Activated CD4-positive, alpha-beta T cell treated with anti-CD3 and anti-CD28 coated beads, Interleukin-2, amount 50 U/mL, for 16 hours (primary cell): Measurements from ENCODE around the gene PAIP1.
"Not testable (repeated sequence)": the region's sequence is repeated elsewhere in the genome, so short reads cannot be mapped to it uniquely, and the experiment has no call there.

Experiments
- DNase-seq: peaks from one replicate; pipeline ENCODE4 v3.0.0-alpha.2; 2020

Gene PAIP1, protein sequence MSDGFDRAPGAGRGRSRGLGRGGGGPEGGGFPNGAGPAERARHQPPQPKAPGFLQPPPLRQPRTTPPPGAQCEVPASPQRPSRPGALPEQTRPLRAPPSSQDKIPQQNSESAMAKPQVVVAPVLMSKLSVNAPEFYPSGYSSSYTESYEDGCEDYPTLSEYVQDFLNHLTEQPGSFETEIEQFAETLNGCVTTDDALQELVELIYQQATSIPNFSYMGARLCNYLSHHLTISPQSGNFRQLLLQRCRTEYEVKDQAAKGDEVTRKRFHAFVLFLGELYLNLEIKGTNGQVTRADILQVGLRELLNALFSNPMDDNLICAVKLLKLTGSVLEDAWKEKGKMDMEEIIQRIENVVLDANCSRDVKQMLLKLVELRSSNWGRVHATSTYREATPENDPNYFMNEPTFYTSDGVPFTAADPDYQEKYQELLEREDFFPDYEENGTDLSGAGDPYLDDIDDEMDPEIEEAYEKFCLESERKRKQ

DNA sequence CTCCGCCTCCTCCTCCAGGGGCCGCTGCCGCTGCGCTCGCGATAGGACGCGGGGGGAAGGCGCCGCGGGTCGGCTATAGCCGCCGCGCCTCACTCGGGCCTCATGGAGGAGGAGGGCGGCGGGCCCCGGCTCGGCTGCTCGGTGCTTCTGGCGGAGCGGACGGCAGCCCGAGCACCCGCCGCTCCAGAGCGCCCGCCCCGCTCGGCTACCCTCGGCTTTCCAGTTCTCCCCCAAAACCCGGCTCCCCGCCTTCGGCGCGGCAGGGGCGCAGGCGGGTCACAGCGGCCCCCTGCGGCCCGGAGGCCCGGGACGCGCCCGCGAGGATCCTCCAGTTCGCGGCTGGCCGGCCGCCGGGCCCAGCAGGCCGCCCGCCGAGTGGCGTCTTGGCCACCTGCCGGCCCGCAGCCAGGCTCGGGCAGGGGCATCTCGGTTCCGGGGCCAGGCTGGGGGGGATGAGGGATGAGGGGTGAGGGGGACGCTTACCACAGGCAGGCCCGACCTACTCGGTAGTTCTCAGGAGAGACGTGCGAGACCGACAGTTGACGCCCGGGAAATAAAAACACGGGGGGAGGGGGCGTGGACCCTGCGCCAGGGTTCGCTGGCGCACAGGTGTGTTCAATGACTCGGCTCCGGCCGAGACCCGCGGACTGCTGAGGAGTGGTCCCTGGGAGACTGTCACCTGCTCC is at the start of gene PAIP1:
TSS of gene PAIP1 (minus strand) at position 221 of the 686 bp plus-strand sequence. CDS start 231 bp downstream, outside the sequence.
- DNase-seq = peak; percentile 88

DNA sequence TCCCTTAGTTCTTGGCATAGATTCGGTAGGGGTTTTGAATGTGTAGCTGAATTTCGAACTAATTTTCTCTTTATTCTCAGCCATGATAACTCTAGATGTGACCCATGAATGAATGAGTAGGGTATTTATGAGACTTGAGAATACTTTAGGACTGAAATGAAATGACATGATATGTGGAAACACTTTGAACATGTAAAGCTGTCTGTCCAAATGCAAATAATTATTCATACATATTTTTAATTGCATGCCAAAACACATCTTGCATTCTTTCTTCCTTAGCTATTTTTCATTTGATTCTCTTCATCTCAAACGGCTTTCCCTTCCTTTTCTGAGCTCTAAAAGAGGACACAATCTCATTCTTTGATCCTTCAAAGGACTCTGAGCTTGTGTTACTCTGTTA is 49.5 kb upstream of the PAIP1 start:
- no peak for DNase-seq

- no peak for DNase-seq
These were observed 47.8 kb upstream of the PAIP1 start for GRCh38 chr5:43604699-43605098.

GRCh38 chr5:43603344-43604217 is 46.7 kb upstream of the PAIP1 start:
- peak; percentile 89 for DNase-seq

GRCh38 chr5:43602461-43603343 is 45.8 kb upstream of the PAIP1 start, which contains the start of gene NNT:
Gene NNT, plus strand, starts transcription at chr5:43603180. Its CDS starts 6,016 bp downstream, at chr5:43609196.
- peak; percentile 85 for DNase-seq

DNA sequence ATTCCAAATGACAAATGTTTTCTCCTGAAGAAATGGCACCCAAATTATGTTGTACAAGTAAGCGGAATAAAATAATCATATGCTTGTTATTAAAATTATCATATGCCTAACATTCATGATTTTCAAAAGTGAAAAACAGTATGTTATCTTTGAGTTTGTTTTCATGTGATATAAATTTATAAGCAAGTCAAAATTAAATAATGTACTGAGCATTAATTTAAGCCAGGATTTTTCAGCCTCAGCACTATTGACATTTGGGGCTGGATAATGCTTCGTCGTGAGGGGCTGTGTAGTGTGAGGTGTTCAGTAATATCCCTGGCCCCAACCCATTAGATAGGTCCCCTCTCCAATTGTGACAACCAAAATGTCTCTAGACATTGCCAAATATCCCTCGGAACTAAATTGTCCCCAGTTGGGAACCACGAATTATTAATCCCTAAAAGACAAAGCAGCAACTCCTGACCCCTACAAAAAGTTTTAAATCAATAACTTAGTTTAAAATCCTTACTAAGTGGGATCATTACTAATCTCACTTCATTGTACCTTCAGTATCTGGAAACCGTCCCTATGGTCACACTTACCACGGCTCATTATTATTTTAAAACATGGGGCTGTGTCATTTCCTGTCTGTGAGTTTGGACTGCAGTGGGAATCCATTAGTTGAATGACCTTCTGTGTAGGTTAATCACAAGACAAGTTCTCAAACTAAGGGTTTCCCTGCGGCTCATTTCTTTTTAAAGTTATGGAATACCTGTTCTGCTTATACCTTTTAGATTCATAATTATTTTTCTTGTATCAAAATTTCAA is 44.8 kb upstream of the PAIP1 start:
- DNase-seq = peak; percentile 14

DNA sequence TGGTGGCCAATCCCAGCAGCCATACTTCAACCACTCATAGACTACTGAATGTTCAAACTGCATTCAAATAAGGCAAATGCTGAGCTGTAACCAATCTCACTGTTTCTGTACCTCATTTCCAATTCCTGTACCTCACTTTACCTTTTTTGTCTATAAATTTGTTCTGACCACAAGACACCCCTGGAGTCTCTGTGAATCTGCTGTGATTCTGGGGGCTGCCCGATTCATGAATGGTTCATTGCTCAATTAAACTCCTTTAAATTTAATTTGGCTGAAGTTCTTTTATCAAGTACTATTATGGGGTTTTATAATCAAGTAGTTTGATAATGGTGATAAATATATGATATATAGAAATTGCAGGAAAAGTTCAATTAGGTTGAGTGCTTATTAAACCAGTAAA is 42.0 kb upstream of the PAIP1 start:
- DNase-seq = not testable (repeated sequence)

DNA sequence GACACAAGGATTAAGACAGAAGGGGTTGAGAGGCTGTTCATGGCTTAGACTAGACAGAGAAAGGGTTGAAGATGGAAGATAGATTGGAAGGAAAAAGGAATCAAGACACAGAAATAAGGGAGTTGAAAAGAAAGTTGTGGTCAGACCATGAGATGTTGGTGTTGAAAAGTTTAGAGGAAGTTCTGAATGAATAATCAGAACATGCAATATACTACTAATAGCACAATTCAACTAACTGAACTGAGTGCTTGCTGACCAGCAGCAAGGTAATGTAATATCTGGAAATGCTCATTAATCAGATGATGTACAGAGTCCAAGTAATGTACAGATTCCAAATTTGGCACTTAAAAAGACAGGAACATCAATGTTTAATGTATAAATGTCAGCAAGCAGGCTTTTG is 35.5 kb upstream of the PAIP1 start:
- no peak for DNase-seq

DNA sequence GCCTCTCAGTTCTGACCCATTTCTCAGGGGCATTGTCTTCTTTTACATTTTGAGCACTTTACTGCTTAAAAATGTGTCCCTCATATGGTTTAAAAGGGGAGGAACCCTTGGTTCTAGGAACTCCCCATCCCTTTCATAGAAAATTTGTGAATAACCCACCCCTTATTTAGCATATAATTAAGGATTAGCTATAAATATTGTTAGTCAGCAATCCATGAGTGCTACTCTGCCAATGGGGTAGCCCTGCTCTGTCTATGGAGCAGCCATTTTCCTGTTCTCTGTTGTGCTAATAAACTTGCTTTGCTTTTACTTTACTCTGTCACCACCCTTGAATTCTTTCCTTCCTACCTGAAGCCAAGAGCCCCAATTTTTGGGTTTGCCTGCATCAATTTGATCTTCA is 33.8 kb upstream of the PAIP1 start:
- no peak for DNase-seq

- DNase-seq = no peak
These were observed 32.4 kb upstream of the PAIP1 start for GRCh38 chr5:43589310-43589709.

GRCh38 chr5:43588842-43589241 is 32.0 kb upstream of the PAIP1 start:
- DNase-seq = no peak

- no peak for DNase-seq
These were observed 27.4 kb upstream of the PAIP1 start for GRCh38 chr5:43584166-43584699.

DNA sequence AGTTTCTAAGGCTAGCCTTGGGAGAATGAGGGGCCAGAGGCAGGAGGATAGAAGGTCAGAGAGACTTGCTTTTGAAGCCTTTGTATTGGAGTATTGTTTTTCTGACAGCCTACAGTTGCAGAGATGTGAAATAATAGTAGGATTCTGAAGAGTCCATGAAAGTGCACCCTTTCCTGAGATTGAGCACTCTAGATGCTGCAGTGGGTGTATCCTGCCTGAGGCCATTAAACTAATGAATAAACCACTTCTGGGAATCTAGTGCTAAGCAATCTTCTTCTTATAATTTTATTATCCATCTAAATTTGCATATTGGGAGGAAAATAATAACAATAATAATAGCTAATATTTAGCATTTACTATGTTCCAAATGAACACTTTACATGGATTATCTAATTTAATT is 26.8 kb upstream of the PAIP1 start:
- no peak for DNase-seq

DNA sequence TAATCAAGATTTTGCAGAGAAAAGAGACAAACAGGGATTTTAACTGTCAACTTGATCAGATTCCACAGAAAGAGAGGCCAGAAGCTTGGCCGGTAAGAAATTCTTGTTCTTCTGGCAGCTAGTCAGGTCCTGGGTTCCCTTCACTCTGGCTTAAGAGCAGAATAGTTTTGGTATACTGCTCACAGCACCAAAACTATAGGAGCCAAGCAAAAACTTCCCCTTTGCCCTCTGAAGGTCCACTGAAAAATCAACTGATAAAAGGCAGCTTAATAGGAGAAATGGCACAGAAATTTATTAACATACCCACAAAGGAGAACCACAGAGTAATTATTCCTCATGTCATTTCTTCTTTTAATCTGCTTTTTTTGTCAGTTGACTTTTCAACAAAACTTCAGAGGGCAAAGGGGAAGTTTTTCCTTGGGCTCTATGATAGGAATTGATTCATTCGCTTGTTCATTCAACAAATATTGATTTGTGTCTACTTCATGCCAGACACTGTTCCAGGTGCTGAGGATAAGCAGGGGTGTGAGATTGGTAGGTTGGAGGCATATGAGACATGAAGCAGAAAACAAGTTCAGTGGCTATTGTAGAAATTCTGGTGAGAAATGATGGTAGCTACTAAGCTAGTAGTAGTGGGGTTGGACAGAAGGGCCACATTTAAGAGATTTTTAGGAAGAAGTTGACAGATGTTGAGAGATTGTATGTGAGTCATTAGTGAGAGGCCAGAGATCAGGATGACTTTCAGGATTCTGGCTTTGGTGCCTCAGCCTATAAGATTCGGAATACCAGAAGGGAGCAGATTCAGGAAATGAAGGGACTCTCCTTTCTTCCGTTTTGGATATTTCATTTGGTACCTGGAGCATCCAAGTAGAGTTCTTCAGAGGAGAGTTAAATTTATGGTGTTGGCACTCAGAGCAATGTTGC is 25.5 kb upstream of the PAIP1 start:
- DNase-seq = no peak

DNA sequence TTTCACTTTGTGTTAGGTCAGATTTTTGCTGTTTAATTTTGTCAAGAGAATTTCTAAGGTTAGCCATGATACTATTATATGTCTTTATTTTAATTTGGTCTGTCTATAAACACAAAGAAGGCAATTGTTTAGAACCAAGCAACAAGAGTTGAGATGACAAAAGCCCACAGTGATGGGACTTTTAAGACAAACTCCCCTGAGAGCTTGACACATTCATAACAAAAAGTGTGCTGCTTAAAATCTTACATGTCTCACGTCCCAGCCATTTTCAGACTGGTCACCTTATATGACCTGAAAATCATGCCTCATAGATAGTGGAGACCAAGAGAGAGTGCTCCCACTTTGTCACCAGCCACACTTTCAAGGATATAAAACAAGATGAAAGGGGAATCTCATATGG is 24.5 kb upstream of the PAIP1 start:
- DNase-seq = no peak

- not testable (repeated sequence) for DNase-seq
These were observed 23.7 kb upstream of the PAIP1 start for GRCh38 chr5:43580402-43581210.

- no peak for DNase-seq
These were observed 16.2 kb upstream of the PAIP1 start for GRCh38 chr5:43573058-43573457.

GRCh38 chr5:43572357-43572756 is 15.5 kb upstream of the PAIP1 start:
- DNase-seq = no peak

DNA sequence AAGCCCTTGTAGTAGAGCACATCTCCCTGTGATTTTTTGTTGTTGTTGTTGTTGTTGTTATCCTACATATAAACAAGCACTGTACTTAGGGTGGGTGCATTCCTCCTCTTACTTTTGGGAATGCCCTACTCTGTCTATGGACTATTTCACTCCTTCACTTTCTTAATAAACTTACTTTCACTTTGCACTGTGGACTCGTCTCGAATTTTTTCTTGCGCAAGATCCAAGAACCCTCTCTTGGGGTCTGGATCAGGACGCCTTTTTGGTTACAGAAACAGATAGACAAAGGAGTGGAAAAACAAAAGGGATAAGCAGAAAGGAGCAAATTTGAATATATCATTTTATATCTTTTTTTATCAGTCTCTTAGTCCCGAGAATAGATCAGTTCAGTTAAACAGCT is 14.4 kb upstream of the PAIP1 start:
- DNase-seq = no peak
